GM23338 (cell line): ENCODE results near the gene MMAB.

ENCODE experiments used
- CREB1 ChIP-seq: fragments of 250-450 bp; sonication (Bioruptor Pico); IDR thresholded peaks from 2 replicates; pipeline ENCODE4 v1.5.0; 2020; ENCODE audit warnings: low read depth, mild to moderate bottlenecking, moderate library complexity
- CTCF ChIP-seq, 2 experiments: fragments of 200-600 bp in 1 of 2; sonication (generic) in 1 of 2; conservative IDR thresholded peaks; 2 replicates each; pipeline versions ENCODE4 v1.5.1 to v1.6.1; 2016 to 2017; ENCODE audit warnings: antibody characterized with exemption in 2 of 2, low read depth in 2 of 2, mild to moderate bottlenecking in 2 of 2, moderate library complexity in 1 of 2
- EZH2 ChIP-seq: fragments of 200-600 bp; sonication (generic); IDR thresholded peaks from one replicate; pipeline ENCODE4 v1.8.0; 2017; ENCODE audit warnings: antibody characterized with exemption, mild to moderate bottlenecking, low read depth; ENCODE audit not compliant: unreplicated experiment
- EZH2phosphoT487 ChIP-seq: fragments of 200-600 bp; sonication (generic); IDR thresholded peaks from one replicate; pipeline ENCODE4 v1.8.1; 2018; ENCODE audit warnings: antibody characterized with exemption; ENCODE audit not compliant: unreplicated experiment
- JUNB ChIP-seq: IDR thresholded peaks from one replicate; pipeline ENCODE4 v1.6.1; 2016; ENCODE audit warnings: antibody characterized with exemption; ENCODE audit not compliant: unreplicated experiment
- NANOG ChIP-seq: IDR thresholded peaks from 2 replicates; pipeline ENCODE4 v1.6.1; 2016; ENCODE audit warnings: antibody characterized with exemption, borderline replicate concordance
- POLR2AphosphoS5 ChIP-seq: IDR thresholded peaks from 2 replicates; pipeline ENCODE4 v1.6.1; 2016; ENCODE audit warnings: antibody characterized with exemption, low read depth
- REST ChIP-seq: IDR thresholded peaks from one replicate; pipeline ENCODE4 v1.6.1; 2018; ENCODE audit warnings: antibody characterized with exemption; ENCODE audit not compliant: unreplicated experiment

- TF ChIP-seq REST (no peak), CREB1 (CRISPR knock-in tag) (no peak), CTCF (conservative IDR thresholded peaks at IDR 0.05; ENCODE audit: low read depth in 2 of 2) (no peak), EZH2 (no peak), POLR2AphosphoS5 (no peak), EZH2phosphoT487 (no peak), JUNB (no peak), NANOG (no peak)
Observed at GRCh38 chr12:109534456-109534855, 38.8 kb downstream of the MMAB start.
